ENCODE data around the gene TNFAIP8L2.
A peak's percentile ranks its signal among the peaks of the same experiment; 100 is the strongest.

Gene TNFAIP8L2

DNA sequence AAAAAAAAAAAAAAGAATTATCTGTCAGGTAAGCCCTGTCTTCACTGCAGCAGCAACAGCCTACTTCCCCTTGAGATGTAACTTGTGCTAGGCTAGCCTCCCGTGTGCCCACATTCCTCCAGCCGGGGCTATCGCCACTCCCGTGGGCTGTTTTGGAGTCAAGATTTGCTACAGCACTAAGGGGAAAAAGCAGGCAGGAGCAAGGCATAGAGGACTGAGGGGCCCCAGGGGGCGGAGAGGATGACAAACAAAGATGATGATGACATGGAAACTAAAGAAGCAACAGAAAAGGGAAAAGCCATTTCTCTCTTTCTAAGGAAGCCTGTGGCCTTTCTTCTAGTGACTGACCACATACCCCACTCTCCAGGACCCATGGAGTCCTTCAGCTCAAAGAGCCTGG lies 1.9 kb downstream of the TNFAIP8L2 start:
- H3K4me3 ChIP-seq (ENCODE audit: low read depth, low read length), result no peak overlapping the region
- no peak overlapping the region for H2BK12ac ChIP-seq (ENCODE audit: low read length)
- H3K4ac ChIP-seq (ENCODE audit: low read depth, low read length), result no peak overlapping the region
- no peak overlapping the region for H2AK5ac ChIP-seq (ENCODE audit: low read length)
- no peak overlapping the region for H2AFZ ChIP-seq (ENCODE audit: insufficient read depth, low read length, poor library complexity)
- H3K23ac ChIP-seq (ENCODE audit: low read length), result no peak overlapping the region
- no peaks in the 10 kb centered on the region for H3K9me3 ChIP-seq (ENCODE audit: insufficient read depth, low read depth, low read length)
- DNase-seq, result no peak
- H3K79me1 ChIP-seq (ENCODE audit: low read length), result no peaks in the 10 kb centered on the region
- no peak overlapping the region for H3K9ac ChIP-seq (ENCODE audit: low read length)
- H4K12ac ChIP-seq (ENCODE audit: low read depth, low read length), result no peak overlapping the region
- no peak overlapping the region for H2BK120ac ChIP-seq (ENCODE audit: insufficient read depth, low read length, poor library complexity)
- H3K4me2 ChIP-seq (ENCODE audit: low read length), result no peak overlapping the region
- peaks cover 15 to 25% of the 10 kb centered on the region in 2 experiments for H3K36me3 ChIP-seq (ENCODE audit: control insufficient read depth in 1 of 2, insufficient read depth in 2 of 2, low read length in 2 of 2)
- H3K4me1 ChIP-seq (ENCODE audit: control insufficient read depth in 1 of 2, insufficient read depth in 2 of 2, low read length in 2 of 2), result no peaks in the 10 kb centered on the region
- no peak overlapping the region for H4K8ac ChIP-seq (ENCODE audit: low read depth, low read length)
- no peaks in the 10 kb centered on the region for H3K79me2 ChIP-seq (ENCODE audit: control insufficient read depth, insufficient read depth, low read length, poor library complexity)
- H2BK5ac ChIP-seq (ENCODE audit: low read depth, low read length, poor library complexity), result no peak overlapping the region
- H3K27ac ChIP-seq (ENCODE audit: low read depth, low read length), result no peak overlapping the region
- no CpG with 5 or more reads among the region's 5 CpGs for WGBS (ENCODE audit: extremely low coverage, insufficient coverage, insufficient read length)
- no peaks in the 10 kb centered on the region for H3K27me3 ChIP-seq (ENCODE audit: insufficient read depth, low read length)
- no peak overlapping the region for H4K91ac ChIP-seq (ENCODE audit: low read depth, low read length)
- H3K14ac ChIP-seq (ENCODE audit: low read length), result no peak overlapping the region
- no peak overlapping the region for H3K18ac ChIP-seq (ENCODE audit: low read length)

DNA sequence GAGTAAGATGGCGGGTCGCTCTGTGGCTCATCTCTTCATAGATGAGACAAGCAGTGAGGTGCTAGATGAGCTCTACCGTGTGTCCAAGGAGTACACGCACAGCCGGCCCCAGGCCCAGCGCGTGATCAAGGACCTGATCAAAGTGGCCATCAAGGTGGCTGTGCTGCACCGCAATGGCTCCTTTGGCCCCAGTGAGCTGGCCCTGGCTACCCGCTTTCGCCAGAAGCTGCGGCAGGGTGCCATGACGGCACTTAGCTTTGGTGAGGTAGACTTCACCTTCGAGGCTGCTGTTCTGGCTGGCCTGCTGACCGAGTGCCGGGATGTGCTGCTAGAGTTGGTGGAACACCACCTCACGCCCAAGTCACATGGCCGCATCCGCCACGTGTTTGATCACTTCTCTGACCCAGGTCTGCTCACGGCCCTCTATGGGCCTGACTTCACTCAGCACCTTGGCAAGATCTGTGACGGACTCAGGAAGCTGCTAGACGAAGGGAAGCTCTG lies 2.4 kb downstream of the TNFAIP8L2 start:
- no peak overlapping the region for H3K27ac ChIP-seq (ENCODE audit: low read depth, low read length)
- H4K8ac ChIP-seq (ENCODE audit: low read depth, low read length), result no peak overlapping the region
- no peak overlapping the region for H4K91ac ChIP-seq (ENCODE audit: low read depth, low read length)
- no peak overlapping the region for H3K4me2 ChIP-seq (ENCODE audit: low read length)
- no CpG with 5 or more reads among the region's 22 CpGs for WGBS (ENCODE audit: extremely low coverage, insufficient coverage, insufficient read length)
- no peaks in the 10 kb centered on the region for H3K27me3 ChIP-seq (ENCODE audit: insufficient read depth, low read length)
- no peaks in the 10 kb centered on the region for H3K79me2 ChIP-seq (ENCODE audit: control insufficient read depth, insufficient read depth, low read length, poor library complexity)
- H3K14ac ChIP-seq (ENCODE audit: low read length), result no peak overlapping the region
- H3K4ac ChIP-seq (ENCODE audit: low read depth, low read length), result no peak overlapping the region
- H3K79me1 ChIP-seq (ENCODE audit: low read length), result no peaks in the 10 kb centered on the region
- H2BK120ac ChIP-seq (ENCODE audit: insufficient read depth, low read length, poor library complexity), result no peak overlapping the region
- no peak for DNase-seq
- no peak overlapping the region for H2AFZ ChIP-seq (ENCODE audit: insufficient read depth, low read length, poor library complexity)
- H3K23ac ChIP-seq (ENCODE audit: low read length), result no peak overlapping the region
- no peak overlapping the region for H3K9ac ChIP-seq (ENCODE audit: low read length)
- H3K36me3 ChIP-seq (ENCODE audit: control insufficient read depth in 1 of 2, insufficient read depth in 2 of 2, low read length in 2 of 2), result peaks cover 15 to 25% of the 10 kb centered on the region in 2 experiments
- no peak overlapping the region for H3K4me3 ChIP-seq (ENCODE audit: low read depth, low read length)
- no peak overlapping the region for H2AK5ac ChIP-seq (ENCODE audit: low read length)
- no peak overlapping the region for H2BK12ac ChIP-seq (ENCODE audit: low read length)
- H3K18ac ChIP-seq (ENCODE audit: low read length), result no peak overlapping the region
- H3K4me1 ChIP-seq (ENCODE audit: control insufficient read depth in 1 of 2, insufficient read depth in 2 of 2, low read length in 2 of 2), result no peaks in the 10 kb centered on the region
- H3K9me3 ChIP-seq (ENCODE audit: insufficient read depth, low read depth, low read length), result no peaks in the 10 kb centered on the region
- no peak overlapping the region for H4K12ac ChIP-seq (ENCODE audit: low read depth, low read length)
- no peak overlapping the region for H2BK5ac ChIP-seq (ENCODE audit: low read depth, low read length, poor library complexity)

DNA sequence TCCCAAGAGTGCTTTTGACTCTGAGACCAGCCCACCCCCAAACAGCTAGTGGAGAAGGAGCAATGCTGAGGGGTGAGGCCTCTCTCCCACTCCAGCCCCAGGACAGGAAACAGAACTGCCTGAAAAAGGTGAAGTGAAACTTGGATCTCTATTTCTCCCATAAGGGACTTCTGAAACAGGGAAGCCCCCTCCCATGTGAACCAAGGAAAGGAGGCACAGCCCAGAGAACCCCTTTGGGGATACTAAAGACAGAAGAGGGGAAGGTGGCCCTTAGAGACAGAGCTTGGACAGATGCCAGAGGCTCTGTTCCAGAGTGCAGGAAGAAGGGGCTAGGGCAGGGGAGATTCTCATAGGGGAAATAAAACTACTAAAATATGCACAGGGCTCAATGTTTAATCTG lies 2.9 kb downstream of the TNFAIP8L2 start:
- no peaks in the 10 kb centered on the region for H3K9me3 ChIP-seq (ENCODE audit: insufficient read depth, low read depth, low read length)
- no peak overlapping the region for H3K23ac ChIP-seq (ENCODE audit: low read length)
- no peak overlapping the region for H3K18ac ChIP-seq (ENCODE audit: low read length)
- H4K91ac ChIP-seq (ENCODE audit: low read depth, low read length), result no peak overlapping the region
- peaks cover 15 to 25% of the 10 kb centered on the region in 2 experiments for H3K36me3 ChIP-seq (ENCODE audit: control insufficient read depth in 1 of 2, insufficient read depth in 2 of 2, low read length in 2 of 2)
- no peak overlapping the region for H2BK120ac ChIP-seq (ENCODE audit: insufficient read depth, low read length, poor library complexity)
- H3K4ac ChIP-seq (ENCODE audit: low read depth, low read length), result no peak overlapping the region
- no peaks in the 10 kb centered on the region for H3K79me1 ChIP-seq (ENCODE audit: low read length)
- no peak overlapping the region for H3K4me2 ChIP-seq (ENCODE audit: low read length)
- H4K12ac ChIP-seq (ENCODE audit: low read depth, low read length), result no peak overlapping the region
- no peak overlapping the region for H2AFZ ChIP-seq (ENCODE audit: insufficient read depth, low read length, poor library complexity)
- H2BK5ac ChIP-seq (ENCODE audit: low read depth, low read length, poor library complexity), result no peak overlapping the region
- no peaks in the 10 kb centered on the region for H3K27me3 ChIP-seq (ENCODE audit: insufficient read depth, low read length)
- H3K4me1 ChIP-seq (ENCODE audit: control insufficient read depth in 1 of 2, insufficient read depth in 2 of 2, low read length in 2 of 2), result no peaks in the 10 kb centered on the region
- no peaks in the 10 kb centered on the region for H3K79me2 ChIP-seq (ENCODE audit: control insufficient read depth, insufficient read depth, low read length, poor library complexity)
- no peak overlapping the region for H3K4me3 ChIP-seq (ENCODE audit: low read depth, low read length)
- no peak overlapping the region for H4K8ac ChIP-seq (ENCODE audit: low read depth, low read length)
- H3K14ac ChIP-seq (ENCODE audit: low read length), result no peak overlapping the region
- no peak overlapping the region for H2AK5ac ChIP-seq (ENCODE audit: low read length)
- H3K27ac ChIP-seq (ENCODE audit: low read depth, low read length), result no peak overlapping the region
- DNase-seq, result no peak
- no peak overlapping the region for H2BK12ac ChIP-seq (ENCODE audit: low read length)
- no peak overlapping the region for H3K9ac ChIP-seq (ENCODE audit: low read length)

DNA sequence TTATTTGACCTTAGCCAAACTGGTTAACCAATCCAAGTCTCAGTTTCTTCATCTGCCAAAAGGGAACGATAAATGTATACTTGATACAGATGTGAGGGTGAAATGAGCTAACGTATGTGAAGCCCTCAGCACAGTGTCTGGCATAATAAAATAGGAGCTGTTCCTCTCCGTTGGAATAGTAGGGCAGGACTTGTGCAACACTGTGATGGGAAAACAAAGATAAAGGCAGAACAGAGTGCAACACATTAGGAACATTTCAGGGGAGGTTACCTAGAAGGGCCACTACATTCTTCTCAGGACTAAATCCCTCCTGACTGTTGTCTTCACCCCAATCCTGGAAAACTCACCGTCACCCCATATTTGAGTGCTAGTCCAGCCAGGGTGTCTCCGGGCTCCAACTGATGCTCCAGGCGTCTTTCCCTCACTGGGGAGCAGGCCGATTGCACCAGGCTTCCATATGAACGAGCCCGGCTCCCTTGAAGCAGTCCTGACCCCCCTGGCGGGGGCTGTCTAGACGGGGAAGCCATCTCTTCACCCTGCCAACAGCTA lies 8.4 kb downstream of the TNFAIP8L2 start:
- Histone ChIP-seq H3K4me3 (ENCODE audit: low read depth, low read length) (peak overlapping the region; percentile 71), H3K4me1 (ENCODE audit: control insufficient read depth in 1 of 2, insufficient read depth in 2 of 2, low read length in 2 of 2) (peaks cover 4 to 9% of the 10 kb centered on the region in 2 experiments), H3K9ac (ENCODE audit: low read length) (peak overlapping the region; percentile 92), H3K27me3 (ENCODE audit: insufficient read depth, low read length) (no peaks in the 10 kb centered on the region), H3K23ac (ENCODE audit: low read length) (no peak overlapping the region), H4K12ac (ENCODE audit: low read depth, low read length) (no peak overlapping the region), H4K8ac (ENCODE audit: low read depth, low read length) (peak overlapping the region; percentile 97), H3K4ac (ENCODE audit: low read depth, low read length) (no peak overlapping the region), H2BK12ac (ENCODE audit: low read length) (no peak overlapping the region), H3K9me3 (ENCODE audit: insufficient read depth, low read depth, low read length) (no peaks in the 10 kb centered on the region), H2BK5ac (ENCODE audit: low read depth, low read length, poor library complexity) (no peak overlapping the region), H2BK120ac (ENCODE audit: insufficient read depth, low read length, poor library complexity) (no peak overlapping the region), H4K91ac (ENCODE audit: low read depth, low read length) (peak overlapping the region; percentile 71), H3K14ac (ENCODE audit: low read length) (peak overlapping the region; percentile 5), H3K79me2 (ENCODE audit: control insufficient read depth, insufficient read depth, low read length, poor library complexity) (peaks cover 10% of the 10 kb centered on the region), H2AK5ac (ENCODE audit: low read length) (no peak overlapping the region), H3K4me2 (ENCODE audit: low read length) (peak overlapping the region; percentile 87), H2AFZ (ENCODE audit: insufficient read depth, low read length, poor library complexity) (peak overlapping the region; percentile 19), H3K79me1 (ENCODE audit: low read length) (peaks cover 4% of the 10 kb centered on the region), H3K27ac (ENCODE audit: low read depth, low read length) (peak overlapping the region; percentile 45), H3K18ac (ENCODE audit: low read length) (peak overlapping the region; percentile 8), H3K36me3 (ENCODE audit: control insufficient read depth in 1 of 2, insufficient read depth in 2 of 2, low read length in 2 of 2) (peaks cover 22 to 27% of the 10 kb centered on the region in 2 experiments)
- DNase-seq, result no peak
- WGBS (ENCODE audit: extremely low coverage, insufficient coverage, insufficient read length), result no CpG with 5 or more reads among the region's 11 CpGs

Measured in trophoblast cell (in vitro differentiated cells and primary cell).